Measurements from ENCODE around the gene PPP6R2.

DNA sequence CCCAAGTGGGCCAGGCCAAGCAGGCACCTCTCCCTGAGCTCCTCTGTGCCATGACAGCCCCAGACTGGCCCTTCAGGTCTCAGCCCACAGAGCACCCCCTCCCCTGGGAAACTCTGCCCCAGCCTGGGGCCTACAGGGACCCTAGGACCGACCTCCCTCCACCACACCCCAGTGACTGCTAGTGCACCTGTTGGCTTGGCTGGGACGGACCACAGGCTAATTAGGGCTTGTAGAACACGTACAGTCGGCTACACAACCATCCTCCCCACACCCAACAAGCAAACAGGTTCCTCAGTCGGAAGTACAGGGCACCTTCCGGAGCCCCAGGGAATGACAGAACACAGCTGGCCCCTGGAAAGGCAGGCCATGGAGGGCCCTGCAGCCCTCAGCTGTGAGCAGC, 127.4 kb downstream of the PPP6R2 start:
- TF ChIP-seq, protein P1, sequence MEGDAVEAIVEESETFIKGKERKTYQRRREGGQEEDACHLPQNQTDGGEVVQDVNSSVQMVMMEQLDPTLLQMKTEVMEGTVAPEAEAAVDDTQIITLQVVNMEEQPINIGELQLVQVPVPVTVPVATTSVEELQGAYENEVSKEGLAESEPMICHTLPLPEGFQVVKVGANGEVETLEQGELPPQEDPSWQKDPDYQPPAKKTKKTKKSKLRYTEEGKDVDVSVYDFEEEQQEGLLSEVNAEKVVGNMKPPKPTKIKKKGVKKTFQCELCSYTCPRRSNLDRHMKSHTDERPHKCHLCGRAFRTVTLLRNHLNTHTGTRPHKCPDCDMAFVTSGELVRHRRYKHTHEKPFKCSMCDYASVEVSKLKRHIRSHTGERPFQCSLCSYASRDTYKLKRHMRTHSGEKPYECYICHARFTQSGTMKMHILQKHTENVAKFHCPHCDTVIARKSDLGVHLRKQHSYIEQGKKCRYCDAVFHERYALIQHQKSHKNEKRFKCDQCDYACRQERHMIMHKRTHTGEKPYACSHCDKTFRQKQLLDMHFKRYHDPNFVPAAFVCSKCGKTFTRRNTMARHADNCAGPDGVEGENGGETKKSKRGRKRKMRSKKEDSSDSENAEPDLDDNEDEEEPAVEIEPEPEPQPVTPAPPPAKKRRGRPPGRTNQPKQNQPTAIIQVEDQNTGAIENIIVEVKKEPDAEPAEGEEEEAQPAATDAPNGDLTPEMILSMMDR (conservative IDR thresholded peaks at IDR 0.05 in 1 of 2, IDR thresholded peaks at IDR 0.05 in 1 of 2; ENCODE audit: extremely low read depth in 1 of 2, insufficient read depth in 1 of 2, low read depth in 1 of 2, low read length in 2 of 2), result no peak
- TF ChIP-seq EZH2 (IDR thresholded peaks at IDR 0.05; ENCODE audit: borderline replicate concordance, low read length), result no peak
